HG03064 (cell line): Measurements from ENCODE around the gene PSMD5.

Source experiments
- ATAC-seq: cut with Tn5 transposase; IDR thresholded peaks from one replicate; pipeline ENCODE4 v1.9.1; 2021; ENCODE audit warnings: low read depth; ENCODE audit not compliant: unreplicated experiment

Gene PSMD5

DNA sequence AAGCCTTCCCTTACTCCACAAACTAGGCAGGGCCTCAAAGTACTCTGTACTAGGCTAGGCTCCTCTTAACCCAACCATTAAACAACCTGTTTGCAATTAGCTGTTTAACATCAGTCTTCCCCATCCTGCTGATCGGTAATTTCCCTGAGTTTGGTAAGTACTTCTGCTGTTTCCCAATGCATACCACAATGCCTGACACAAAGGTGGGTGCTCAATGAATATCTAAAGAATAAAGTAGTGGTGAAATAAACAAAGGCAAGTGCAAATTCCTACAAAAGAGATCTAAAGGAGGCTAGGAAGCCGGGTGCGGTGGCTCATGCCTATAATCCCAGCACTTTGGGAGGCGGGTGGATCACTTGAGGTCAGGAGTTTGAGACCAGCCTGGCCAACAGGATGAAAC, 74.5 kb downstream of the PSMD5 start:
- ATAC-seq = no peak

DNA sequence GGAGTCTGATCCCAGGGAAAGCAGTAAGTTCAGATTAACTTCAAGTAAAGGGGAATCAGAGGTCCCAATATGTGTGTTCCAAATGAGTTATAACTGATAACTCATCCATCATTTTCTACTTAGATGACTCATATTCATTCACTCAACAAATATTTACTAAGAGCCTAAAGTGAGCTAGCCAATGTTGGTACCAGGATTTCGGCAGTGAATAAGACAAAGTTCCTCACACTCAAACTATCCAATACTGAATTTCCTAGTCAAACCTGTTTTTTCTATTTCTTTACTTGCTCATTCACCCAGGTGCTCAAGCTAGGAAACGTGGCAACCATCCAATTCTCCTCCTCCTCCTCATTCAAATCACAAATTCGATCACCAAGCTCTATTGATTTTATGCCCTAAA, 75.3 kb downstream of the PSMD5 start:
- no peak for ATAC-seq
